VCaP (cell line): ENCODE data around the gene EXOSC2.

Source experiments
- H3K27ac ChIP-seq: fragments of 450-650 bp; 2 replicates; pipeline ENCODE4 v1.5.1; 2017
- TF ChIP-seq, protein P1 (sequence below): fragments of 450-650 bp; conservative IDR thresholded peaks from 2 replicates; pipeline ENCODE4 v1.5.1; 2017; ENCODE audit warnings: mild to moderate bottlenecking, moderate library complexity

EXOSC2 gene

DNA sequence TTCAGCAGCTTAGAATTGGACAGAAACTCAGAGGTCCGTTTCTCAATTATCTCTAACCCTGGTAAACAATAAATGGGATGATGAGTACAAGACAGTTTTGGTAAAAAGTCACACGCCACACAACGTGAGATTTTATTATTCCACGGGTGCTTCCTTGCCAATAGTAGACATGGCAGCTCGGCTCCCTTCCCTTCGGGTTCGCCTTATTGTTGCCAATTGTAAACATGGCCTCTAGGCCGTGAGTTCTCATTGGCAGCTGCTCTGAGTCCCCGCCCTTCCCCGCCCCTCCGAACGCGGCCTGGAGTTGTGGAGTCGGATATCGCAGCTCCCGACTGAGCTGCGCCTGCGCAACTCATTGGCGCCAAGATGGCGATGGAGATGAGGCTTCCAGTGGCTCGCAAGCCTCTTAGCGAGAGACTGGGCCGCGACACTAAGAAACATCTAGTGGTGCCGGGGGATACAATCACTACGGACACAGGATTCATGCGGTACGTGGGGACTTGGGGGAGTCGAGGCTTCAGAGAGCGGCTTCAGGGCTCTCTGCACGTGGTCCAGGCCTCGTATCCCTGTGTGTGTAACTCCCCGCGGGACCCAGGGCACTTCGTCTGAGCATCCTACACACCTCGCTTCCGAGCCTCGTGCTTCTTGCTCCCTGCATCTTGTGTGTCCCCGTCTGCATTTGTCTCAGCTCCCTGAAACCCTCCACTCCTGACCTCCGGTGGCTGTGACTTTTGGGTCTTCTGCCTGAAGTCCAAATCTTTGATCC lies at the start of gene EXOSC2:
TSS of gene EXOSC2 (plus strand) at position 355 of the 766 bp plus-strand sequence. CDS start at position 367, 12 bp downstream.
- TF ChIP-seq, protein P1, sequence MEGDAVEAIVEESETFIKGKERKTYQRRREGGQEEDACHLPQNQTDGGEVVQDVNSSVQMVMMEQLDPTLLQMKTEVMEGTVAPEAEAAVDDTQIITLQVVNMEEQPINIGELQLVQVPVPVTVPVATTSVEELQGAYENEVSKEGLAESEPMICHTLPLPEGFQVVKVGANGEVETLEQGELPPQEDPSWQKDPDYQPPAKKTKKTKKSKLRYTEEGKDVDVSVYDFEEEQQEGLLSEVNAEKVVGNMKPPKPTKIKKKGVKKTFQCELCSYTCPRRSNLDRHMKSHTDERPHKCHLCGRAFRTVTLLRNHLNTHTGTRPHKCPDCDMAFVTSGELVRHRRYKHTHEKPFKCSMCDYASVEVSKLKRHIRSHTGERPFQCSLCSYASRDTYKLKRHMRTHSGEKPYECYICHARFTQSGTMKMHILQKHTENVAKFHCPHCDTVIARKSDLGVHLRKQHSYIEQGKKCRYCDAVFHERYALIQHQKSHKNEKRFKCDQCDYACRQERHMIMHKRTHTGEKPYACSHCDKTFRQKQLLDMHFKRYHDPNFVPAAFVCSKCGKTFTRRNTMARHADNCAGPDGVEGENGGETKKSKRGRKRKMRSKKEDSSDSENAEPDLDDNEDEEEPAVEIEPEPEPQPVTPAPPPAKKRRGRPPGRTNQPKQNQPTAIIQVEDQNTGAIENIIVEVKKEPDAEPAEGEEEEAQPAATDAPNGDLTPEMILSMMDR: no peak
- peak within 1 kb of the TSS; percentile 80 for H3K27ac ChIP-seq

GRCh38 chr9:130651221-130651620 lies 42.4 kb upstream of the EXOSC2 start:
- TF ChIP-seq, protein P1: no peak
- no peak overlapping the region for H3K27ac ChIP-seq

- no peak overlapping the region for H3K27ac ChIP-seq
- TF ChIP-seq, protein P1: no peak
Observed at GRCh38 chr9:130651752-130652151, 41.8 kb upstream of the EXOSC2 start.

DNA sequence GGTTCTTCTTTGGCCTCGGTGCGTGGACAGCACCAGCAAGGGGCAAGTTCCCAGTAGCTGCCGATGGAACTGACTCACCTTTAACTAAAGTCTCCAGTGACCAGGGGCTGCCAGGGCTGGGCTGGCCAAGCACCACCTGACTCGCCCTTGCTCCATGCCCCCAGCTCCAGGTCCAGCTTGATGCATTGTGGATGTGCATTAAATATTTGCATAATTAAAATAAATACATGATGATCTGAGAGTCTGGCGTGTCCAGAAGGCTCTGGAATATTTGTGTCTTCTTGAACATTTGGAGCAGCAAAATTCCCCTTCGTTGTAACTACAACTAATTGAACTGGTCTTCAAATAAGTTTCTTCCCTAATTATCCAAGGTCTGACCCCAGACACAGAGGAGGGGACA lies 38.7 kb upstream of the EXOSC2 start:
- H3K27ac ChIP-seq: no peak overlapping the region
- TF ChIP-seq, protein P1: no peak

DNA sequence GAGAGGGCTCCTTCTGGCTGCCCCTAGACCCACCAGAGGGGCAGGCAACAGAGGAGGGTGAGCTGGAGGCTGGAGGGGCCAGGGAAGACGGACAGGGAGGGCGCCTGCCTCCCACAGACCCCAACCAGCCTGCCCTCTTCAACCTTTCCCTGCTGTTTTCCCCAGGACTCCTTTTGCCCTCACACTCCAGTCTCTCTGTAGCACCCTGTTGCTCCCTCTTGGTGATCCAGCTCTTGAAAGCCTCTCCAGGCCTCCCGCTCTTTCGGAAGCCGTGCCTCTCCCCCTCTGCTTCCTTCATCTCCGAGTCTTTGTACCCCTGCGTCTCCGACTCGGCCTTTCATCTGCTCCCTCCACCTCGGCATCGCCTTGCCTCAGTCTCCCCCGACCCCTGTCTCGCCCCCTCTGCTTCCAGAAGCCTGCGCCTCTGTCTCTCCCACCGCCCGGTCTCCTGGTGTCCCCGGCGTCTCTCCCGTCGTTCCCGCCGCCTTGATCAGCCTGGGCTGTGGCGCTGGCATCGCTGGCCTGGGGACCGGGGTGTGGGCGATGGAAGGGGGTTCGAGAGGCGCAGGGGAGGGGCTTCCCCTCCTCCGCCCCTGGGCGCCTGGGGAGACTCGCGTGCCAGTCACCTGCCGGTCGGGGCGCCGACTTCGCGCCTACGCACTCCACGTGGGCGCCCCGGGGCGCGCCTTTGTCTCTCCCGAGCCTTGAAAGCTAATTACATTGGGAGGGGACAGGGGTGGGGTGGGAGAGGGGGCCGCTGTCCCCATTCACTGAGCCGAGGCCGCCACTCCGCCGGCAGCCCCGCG lies 34.5 kb upstream of the EXOSC2 start:
- no peak overlapping the region for H3K27ac ChIP-seq
- TF ChIP-seq, protein P1: no peak

DNA sequence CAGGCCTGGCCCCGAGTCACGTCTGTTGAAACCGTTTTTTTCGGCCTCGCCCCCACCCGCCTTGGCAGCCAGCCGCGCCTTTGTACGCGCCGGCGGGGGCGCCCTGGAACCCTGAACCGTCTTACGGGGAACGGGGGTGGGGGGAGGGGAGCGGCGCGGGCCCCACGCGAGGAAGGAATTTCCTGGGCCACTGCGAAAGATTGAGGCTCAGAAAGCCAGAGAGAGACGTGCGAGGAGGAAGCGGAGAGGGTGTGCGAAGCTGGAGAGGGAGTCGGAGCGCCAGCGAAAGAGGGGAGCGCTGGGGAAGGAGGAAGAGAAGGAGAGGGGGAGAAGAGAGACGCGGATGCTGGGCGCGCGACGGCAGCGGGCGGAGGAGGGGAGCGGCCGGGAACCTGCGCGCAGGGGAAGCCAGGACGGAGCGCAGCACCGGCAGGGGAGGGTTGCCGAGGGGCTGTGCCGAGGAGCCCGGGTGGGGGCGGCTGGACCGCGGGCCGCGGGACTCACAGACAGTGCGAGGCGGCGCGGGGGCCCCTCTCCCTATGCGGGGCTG lies 33.8 kb upstream of the EXOSC2 start:
- no peak overlapping the region for H3K27ac ChIP-seq
- TF ChIP-seq, protein P1: no peak

GRCh38 chr9:130660326-130660682 lies 33.3 kb upstream of the EXOSC2 start:
- no peak overlapping the region; the same call in 1 of the 2 replicates for H3K27ac ChIP-seq
- TF ChIP-seq, protein P1: no peak
